ES-I3 (cell line): ENCODE data around the gene ERLIN1.

Source experiments
- H3K36me3 ChIP-seq: 2 replicates; pipeline ENCODE4 v1.6.1; 2013; ENCODE audit warnings: mild to moderate bottlenecking, low read length, control low read depth, moderate library complexity; ENCODE audit not compliant: insufficient read depth
- H3K4me1 ChIP-seq: 2 replicates; pipeline ENCODE4 v1.6.1; 2013; ENCODE audit warnings: mild to moderate bottlenecking, control low read depth, low read length; ENCODE audit not compliant: insufficient read depth
- H3K9ac ChIP-seq: 2 replicates; pipeline ENCODE4 v1.6.1; 2013; ENCODE audit warnings: low read depth, mild to moderate bottlenecking, low read length, moderate library complexity
- H3K9me3 ChIP-seq: 2 replicates; pipeline ENCODE4 v1.6.1; 2013; ENCODE audit warnings: mild to moderate bottlenecking, low read length, moderate library complexity; ENCODE audit not compliant: control insufficient read depth, insufficient read depth

The ERLIN1 gene

DNA sequence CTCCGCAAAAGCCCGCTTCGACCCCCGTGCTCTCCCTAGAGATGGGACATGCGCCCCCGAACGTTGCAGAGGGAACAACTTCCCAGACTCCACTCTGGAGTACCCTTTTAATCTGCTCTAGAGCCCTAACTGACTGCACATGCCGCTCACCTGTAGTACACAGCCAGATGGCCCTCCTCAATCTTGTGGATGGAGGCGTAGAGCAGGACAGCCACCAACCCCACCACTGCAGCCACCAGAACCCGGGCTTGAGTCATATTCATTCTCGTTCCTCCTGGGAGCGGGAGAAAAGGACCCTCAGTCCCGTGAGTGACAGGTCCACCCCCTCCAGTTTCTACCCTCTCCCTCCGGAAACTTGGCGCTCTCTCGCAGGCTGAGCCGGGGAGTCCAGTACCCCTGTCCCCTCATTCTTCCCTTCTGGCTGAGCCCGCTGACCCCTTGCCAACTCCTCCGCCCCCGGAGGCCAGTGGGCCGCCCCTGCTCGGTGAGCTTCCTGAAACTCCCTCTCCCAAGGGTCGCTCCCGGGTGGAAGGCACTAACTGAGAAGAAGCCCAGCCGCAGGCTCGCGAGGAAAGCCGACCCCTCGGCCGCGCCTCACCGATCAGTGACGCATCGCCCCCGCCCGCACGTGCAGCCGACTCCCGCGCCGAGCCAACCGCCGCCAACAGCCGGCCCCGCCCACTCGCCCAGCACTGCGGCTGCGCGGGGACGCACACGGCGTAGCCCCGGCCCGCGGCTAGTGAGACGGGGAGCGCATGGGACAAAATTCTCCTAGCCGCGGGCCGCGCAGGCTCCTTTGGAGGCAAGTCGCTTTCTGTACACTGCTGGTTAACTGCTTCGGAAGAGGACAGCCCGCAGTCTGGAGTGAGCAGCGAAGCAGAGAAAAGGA lies at the start of gene ERLIN1:
TSS of gene ERLIN1 (minus strand) at position 666 of the 889 bp plus-strand sequence. CDS start at position 263, 403 bp downstream.
- peaks cover 5% of the 10 kb centered on the region; the same call in 1 of the 2 replicates for H3K4me1 ChIP-seq
- H3K9me3 ChIP-seq = no peaks in the 10 kb centered on the region
- peak within 1 kb of the TSS; percentile 93 for H3K9ac ChIP-seq
- peaks cover 3% of the 10 kb centered on the region for H3K36me3 ChIP-seq

DNA sequence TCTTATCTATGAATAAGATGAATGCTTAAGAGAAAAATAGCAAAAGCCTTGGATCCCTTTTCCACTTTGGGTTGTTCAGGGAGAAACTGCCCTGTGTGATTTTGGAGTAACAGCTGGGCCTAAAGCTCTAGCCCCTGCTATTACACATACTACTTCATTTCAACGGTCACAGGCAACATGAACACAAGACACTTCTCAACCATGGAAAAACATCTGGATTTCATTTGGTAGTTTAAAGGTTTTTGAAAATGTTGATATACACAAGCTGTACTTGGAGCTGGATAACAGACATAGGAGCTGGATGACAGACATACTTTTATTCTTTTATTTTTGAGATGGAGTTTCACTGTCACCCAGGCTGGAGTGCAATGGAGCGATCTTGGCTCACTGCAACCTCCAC lies 46.3 kb upstream of the ERLIN1 start:
- H3K4me1 ChIP-seq = no peaks in the 10 kb centered on the region; the same call in 1 of the 2 replicates
- peaks cover 14% of the 10 kb centered on the region for H3K36me3 ChIP-seq
- no peaks in the 10 kb centered on the region for H3K9me3 ChIP-seq
- H3K9ac ChIP-seq = no peak overlapping the region

DNA sequence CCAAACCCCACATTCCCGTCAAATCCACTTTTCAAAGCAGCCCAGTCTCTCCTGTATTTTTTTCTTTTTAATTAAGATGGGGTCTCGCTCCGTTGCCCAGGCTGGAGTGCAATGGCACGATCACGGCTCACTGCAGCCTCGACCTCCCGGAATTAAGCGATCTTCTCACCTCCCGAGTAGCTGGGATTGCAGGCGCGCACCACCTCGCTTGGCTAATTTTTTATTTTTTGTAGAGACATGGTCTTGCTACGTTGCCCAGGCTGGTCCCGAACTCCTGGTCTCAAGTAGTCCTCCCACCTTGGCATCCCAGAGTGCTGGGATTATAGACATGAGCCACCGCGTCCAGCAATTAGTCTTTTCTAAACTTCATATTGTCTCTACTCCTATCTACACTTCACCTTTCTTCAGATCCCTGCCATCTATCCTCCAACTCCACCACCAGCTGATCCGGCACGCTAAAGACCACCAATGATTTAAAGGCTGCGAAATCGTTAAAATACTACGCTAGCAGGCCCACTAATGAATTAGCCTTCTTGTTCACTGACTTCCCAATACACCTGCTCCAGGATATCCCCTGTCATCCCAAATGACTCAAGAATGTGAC lies 44.1 kb upstream of the ERLIN1 start:
- Histone ChIP-seq H3K36me3 (peaks cover 9% of the 10 kb centered on the region; the same call in 1 of the 2 replicates), H3K9ac (peak overlapping the region; percentile 86), H3K4me1 (no peaks in the 10 kb centered on the region; the same call in 1 of the 2 replicates), H3K9me3 (no peaks in the 10 kb centered on the region)

DNA sequence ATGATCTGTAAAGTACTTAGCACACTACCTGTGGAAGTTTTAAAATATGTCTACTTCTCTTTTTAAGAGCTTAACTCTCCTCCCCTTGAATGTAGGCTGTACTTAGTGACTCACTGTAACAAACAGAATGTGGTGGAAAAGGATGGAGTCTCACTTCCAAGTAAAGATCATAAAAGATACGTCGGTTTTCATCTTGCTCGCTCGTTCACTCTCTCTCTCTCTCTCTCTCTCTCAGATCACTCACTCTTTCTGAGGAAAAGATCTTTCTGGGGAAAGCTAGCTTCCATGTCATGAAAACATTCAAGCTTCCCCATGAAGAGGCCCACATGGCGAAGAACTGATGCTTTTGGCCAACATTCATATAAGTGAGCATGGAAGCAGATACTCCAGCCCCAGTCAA lies 38.0 kb upstream of the ERLIN1 start:
- no peaks in the 10 kb centered on the region for H3K4me1 ChIP-seq
- no peaks in the 10 kb centered on the region; the same call in 1 of the 2 replicates for H3K36me3 ChIP-seq
- H3K9me3 ChIP-seq = no peaks in the 10 kb centered on the region
- H3K9ac ChIP-seq = no peak overlapping the region

DNA sequence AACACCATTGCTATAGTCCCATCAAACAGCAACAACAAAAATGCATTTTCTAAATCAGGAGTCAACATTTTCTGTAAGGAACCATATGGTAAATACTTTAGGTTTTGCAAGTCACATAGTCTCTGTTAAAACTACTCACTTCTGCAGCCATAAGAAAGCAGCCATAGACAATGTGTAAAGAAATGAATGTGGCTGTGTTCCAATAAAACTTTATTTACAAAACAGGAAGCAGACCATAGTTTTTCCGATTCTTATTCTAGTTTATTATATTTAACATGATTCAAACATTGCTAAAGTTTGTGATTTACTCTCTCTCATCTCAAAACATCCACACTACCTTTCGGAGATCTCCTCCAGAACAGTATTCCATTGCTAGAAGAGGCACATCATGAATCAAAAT lies 36.7 kb upstream of the ERLIN1 start:
- H3K36me3 ChIP-seq = peaks cover 2% of the 10 kb centered on the region
- H3K9ac ChIP-seq = no peak overlapping the region
- no peaks in the 10 kb centered on the region for H3K9me3 ChIP-seq
- H3K4me1 ChIP-seq = no peaks in the 10 kb centered on the region

DNA sequence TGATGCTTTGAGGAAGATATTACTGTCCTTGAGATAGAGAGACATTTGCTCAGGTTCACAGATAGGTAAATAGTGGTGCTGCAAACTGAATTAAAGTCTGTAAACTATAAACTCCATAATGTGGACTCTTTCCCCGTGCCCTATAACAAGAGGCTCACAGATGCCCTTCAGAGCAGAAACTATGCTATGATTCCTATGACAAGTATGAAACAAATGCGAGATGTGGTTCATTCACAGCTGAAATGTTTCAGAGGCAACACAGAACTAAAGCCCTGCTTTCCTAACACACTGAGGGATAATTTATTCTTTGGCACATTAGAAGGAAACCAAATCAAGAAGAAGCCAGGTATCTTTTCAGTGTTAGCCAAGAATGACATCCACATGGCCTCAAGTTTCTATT lies 30.2 kb upstream of the ERLIN1 start:
- no peaks in the 10 kb centered on the region for H3K9me3 ChIP-seq
- no peak overlapping the region for H3K9ac ChIP-seq
- H3K36me3 ChIP-seq = peaks cover 2% of the 10 kb centered on the region
- H3K4me1 ChIP-seq = no peaks in the 10 kb centered on the region

DNA sequence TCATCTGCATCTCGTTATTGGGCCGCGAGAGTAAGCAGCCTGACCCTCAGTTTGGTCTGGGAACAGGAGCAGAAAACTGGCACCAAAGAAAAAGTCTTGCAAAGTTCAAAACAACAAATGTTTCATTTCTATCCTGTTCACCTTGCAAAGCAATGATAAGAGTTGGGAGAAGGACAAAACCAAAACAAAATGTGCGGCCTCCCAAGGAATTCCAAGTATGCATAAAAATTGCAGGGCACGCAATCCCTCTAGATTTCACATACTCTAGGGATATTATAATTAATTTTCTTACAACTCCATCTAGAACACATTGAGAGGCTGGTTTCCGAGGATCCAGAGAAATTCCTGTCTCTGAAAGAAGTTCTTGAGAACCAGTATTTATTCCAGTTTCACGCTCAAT lies 23.5 kb upstream of the ERLIN1 start:
- Histone ChIP-seq H3K36me3 (peaks cover 7% of the 10 kb centered on the region; the same call in 1 of the 2 replicates), H3K9ac (no peak overlapping the region), H3K4me1 (no peaks in the 10 kb centered on the region), H3K9me3 (no peaks in the 10 kb centered on the region)

DNA sequence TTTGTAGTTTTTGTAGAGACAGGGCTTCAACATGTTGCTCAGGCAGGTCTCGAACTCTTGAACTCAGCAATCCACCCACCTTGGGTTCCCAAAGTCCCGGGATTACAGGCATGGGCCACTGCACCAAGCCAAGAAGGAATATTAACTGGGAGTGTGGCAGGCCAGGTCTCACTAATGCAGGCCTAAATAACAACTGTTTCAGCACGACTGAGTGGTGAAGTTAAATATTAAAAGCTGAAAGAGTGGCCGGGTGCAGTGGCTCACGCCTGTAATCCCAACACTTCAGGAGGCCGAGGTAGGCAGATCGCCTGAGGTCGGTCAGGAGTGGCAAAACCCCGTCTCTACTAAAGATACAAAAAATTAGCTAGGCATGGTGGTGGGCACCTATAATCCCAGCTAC lies 22.4 kb upstream of the ERLIN1 start:
- Histone ChIP-seq H3K9me3 (no peaks in the 10 kb centered on the region), H3K9ac (no peak overlapping the region), H3K4me1 (no peaks in the 10 kb centered on the region), H3K36me3 (peaks cover 7% of the 10 kb centered on the region; the same call in 1 of the 2 replicates)

DNA sequence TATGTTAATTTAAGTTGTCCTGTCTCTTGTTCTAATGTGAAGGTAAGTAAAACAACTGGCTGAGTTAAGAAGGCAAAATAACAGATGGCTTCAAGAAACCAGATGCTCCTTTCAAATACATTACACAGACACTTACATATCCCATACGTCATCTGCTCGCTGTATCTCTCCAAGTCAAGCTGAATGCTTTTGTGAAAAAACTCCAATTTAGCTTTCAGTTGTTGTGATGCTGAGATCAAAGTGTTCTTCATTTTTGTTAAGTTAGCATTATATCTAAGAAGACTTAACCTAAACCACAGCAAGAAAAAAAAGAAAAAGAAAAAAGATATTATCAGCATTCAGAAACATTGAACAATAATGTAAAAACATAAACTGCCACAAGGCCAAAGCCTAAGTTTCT lies 18.5 kb upstream of the ERLIN1 start:
- H3K36me3 ChIP-seq = peaks cover 13% of the 10 kb centered on the region; the same call in 1 of the 2 replicates
- H3K9ac ChIP-seq = no peak overlapping the region
- H3K4me1 ChIP-seq = no peaks in the 10 kb centered on the region
- no peaks in the 10 kb centered on the region for H3K9me3 ChIP-seq

DNA sequence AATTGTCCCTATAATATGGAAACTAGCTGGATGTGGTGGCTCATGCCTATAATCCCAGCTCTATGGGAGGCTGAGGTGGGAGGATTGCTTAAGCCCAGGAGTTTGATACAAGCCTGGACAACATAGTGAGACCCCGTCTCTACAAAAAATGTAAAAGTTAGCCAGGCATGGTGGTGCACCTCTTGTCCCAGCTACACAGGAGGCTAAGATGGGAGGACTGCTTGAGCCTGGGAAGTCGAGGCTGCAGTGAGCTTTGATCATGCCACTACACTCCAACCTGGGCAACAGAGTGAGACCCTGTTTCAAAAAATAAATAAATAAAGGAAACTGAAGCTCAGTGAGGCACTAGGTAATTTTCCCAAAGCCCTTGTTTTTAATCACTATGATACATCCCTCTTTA lies 15.7 kb upstream of the ERLIN1 start:
- Histone ChIP-seq H3K4me1 (no peaks in the 10 kb centered on the region), H3K36me3 (0 out of 2 replicates have a peak, but pooled peaks cover 10% of the 10 kb centered on the region), H3K9ac (no peak overlapping the region), H3K9me3 (no peaks in the 10 kb centered on the region)

DNA sequence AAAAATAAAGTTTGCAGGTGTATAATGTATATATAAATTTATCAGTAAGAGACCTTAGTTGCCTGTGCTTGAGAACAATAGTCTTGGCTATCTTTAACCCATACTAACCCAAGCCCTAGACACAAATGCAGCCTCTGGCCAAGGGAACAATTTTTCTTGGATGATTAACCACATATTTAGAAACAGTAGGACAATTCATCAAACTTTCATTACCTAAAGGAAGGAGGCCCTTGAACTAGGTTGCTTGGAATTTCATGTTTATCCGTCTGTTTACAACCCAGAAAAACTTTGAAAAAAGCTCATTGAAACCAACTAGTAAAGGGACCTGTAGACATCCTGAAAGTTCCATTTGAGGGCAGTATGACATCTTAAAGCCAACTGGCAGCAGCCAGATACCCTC lies 8.9 kb upstream of the ERLIN1 start:
- Histone ChIP-seq H3K9ac (no peak overlapping the region), H3K9me3 (no peaks in the 10 kb centered on the region), H3K4me1 (no peaks in the 10 kb centered on the region), H3K36me3 (peaks cover 19% of the 10 kb centered on the region)

DNA sequence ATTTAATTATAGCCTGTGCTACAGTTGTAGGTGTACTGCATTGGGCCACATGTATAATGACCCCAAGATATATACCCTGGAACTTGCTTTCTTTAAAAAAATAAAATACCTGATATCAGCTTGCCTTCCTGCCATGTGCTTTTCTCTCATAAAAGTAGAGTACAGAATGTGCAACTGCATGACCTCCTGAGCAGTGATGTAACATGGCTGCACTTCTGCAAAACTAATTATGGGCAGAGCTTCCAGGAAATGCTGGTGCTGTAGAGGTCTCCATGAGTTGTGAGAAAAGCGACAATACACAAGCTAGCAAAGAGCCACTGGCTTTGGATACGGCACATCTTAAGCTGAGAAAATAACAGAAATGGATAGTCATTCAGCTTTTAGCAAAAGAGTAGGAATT lies 6.5 kb upstream of the ERLIN1 start:
- no peak overlapping the region for H3K9ac ChIP-seq
- H3K9me3 ChIP-seq = no peaks in the 10 kb centered on the region
- no peaks in the 10 kb centered on the region for H3K4me1 ChIP-seq
- H3K36me3 ChIP-seq = peaks cover 19% of the 10 kb centered on the region

DNA sequence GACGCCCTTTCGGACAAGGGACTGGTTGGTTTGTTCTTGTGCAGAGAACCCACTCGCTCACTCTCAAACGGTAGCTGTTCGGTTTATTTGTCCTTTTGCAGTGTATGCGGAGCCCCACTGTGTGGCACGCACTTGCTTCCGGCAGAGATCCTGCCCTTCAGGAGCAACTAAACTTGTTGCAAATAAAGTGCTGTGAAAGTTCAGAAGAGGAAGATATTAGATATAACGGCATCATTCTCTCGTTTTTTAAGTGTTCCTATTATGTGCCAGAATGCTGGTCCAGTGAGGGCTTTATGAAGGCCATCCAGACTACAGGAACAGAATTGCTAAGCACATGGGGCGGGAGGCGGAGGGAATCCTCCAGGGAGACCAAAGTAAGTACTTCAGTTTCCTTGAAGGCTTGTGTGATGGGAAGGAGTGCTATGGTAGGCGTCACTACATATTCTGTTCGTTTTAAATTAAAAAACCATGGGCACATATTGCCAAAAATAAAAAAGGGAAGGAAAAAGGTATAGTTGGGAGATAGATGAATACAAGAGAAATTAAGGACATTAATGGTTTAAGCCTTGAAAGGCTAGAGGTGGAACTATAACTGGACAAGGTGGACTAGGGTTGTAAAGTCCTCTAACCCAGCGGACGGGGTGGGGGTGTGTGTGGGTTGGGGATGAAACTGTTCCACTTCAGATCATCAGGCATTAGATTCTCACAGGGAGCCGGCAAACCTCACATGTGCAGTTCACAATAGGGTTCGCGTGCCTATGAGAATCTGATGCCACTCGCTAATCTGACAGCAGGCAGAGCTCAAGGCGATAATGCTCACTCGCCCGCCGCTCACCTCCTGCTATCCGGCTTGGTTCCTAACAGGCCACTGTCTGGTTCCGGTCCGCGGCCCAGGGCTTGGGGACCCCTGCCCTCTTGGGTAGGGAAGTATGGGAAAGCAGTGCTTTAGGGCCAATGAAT lies 704 bp upstream of the ERLIN1 start:
- Histone ChIP-seq H3K9me3 (no peaks in the 10 kb centered on the region), H3K9ac (peak overlapping the region; percentile 93), H3K4me1 (peaks cover 5% of the 10 kb centered on the region; the same call in 1 of the 2 replicates), H3K36me3 (peaks cover 11% of the 10 kb centered on the region)

DNA sequence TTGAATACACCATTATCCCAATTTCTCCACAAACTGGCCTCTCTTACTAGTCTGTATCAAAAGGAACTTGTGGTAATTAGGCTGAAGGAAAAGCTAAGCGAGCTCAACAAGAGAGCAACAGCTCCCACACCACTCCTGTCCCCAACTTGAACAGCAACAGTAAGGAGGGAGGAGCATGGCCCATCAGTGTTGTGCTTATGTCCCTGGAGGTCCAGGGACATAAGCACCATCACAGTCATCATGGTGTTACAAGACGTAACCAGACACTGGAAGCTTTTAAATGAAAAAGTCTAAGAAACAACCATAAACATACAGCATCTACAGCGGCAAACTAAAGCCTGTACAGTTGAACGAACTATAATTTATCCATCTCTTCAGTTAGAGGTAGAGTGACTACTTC lies 989 bp downstream of the ERLIN1 start:
- Histone ChIP-seq H3K9ac (peak overlapping the region; percentile 93), H3K36me3 (peaks cover 7% of the 10 kb centered on the region), H3K4me1 (peaks cover 5% of the 10 kb centered on the region; the same call in 1 of the 2 replicates)

More for the DNA sequence above, 989 bp downstream of the ERLIN1 start:
- no peaks in the 10 kb centered on the region for H3K9me3 ChIP-seq
